Psoas muscle (tissue), 8 donors: Measurements from ENCODE around the gene PLCG2. TPM values are rescaled to one million over a fixed set of nuclear protein-coding genes. Genes with fewer than 3 reads are reported as not detected.

Experiments used
- ATAC-seq, 4 donors: fragments of 200-7000 bp; cut with Tn5 transposase; one replicate each; pipeline ENCODE4 v1.9.1; 2020; ENCODE audit warnings: moderate library complexity in 3 of 4, mild to moderate bottlenecking in 2 of 4
- DNase-seq, 2 donors: peaks; one replicate each; pipeline ENCODE4 v3.0.0-alpha.2; 2020
- H3K27ac ChIP-seq: fragments of 200-600 bp; one replicate; pipeline ENCODE4 v1.8.0; 2022
- H3K27me3 ChIP-seq, 3 donors: fragments of 200-600 bp in 1 of 3; one replicate each; pipeline versions ENCODE4 v1.6.1 to v1.8.0; 2013 to 2022; ENCODE audit warnings: low read length in 2 of 3, mild to moderate bottlenecking in 2 of 3, moderate library complexity in 1 of 3; ENCODE audit not compliant: insufficient read depth in 3 of 3
- H3K36me3 ChIP-seq, 2 donors: fragments of 200-600 bp in 1 of 2; one replicate each; pipeline versions ENCODE4 v1.6.1 to v1.8.0; 2013 to 2022; ENCODE audit warnings: low read depth in 1 of 2, mild to moderate bottlenecking in 1 of 2, moderate library complexity in 1 of 2; ENCODE audit not compliant: insufficient read depth in 1 of 2
- H3K4me1 ChIP-seq: fragments of 200-600 bp; one replicate; pipeline ENCODE4 v1.8.0; 2022
- H3K4me3 ChIP-seq: fragments of 200-600 bp; one replicate; pipeline ENCODE4 v1.8.0; 2022; ENCODE audit warnings: mild to moderate bottlenecking
- H3K9me3 ChIP-seq: fragments of 200-600 bp; one replicate; pipeline ENCODE4 v1.8.0; 2022
- WGBS, 3 donors: extraction: QIAGEN DNeasy Blood & Tissue Kit; methylation state at CpG; one replicate each; pipeline versions ENCODE4 v1.1.6 to v1.1.7; 2013; 5-methylcytosine and 5-hydroxymethylcytosine counted together
- intact Hi-C, 2 donors: fragments of 100-400 bp; cut with DNase I; formaldehyde crosslinking; loops; one replicate each; pipeline versions ENCODE4 v1.11.0 to v1.14.2; 2022
- polyA plus RNA-seq, 3 donors: library from polyadenylated mRNA; stranded (reverse); fragments of 200-250 nt; gene quantifications; one replicate each; pipeline ENCODE4 v1.2.3, GENCODE V29; 2013
- total RNA-seq, 4 donors: library from RNA; stranded (reverse); fragmentation: NEBNext Ultra II Directional in 2 of 4; extraction: Animal tissue kit (Norgen Biotek cat#: 25700) in 2 of 4; gene quantifications; one replicate each; pipeline versions ENCODE4 v1.2.1 to v1.2.4, GENCODE V29; 2021 to 2023
- TF ChIP-seq, protein P1 (sequence below): fragments of 200-600 bp; IDR thresholded peaks from one replicate; pipeline ENCODE4 v1.8.0; 2022; ENCODE audit warnings: antibody characterized with exemption
- donor health status: healthy with polysubstance abuse.
- donor health status: DM: no; HTN: no; CAD: no; lungs with moderate emphysema.
- donor health status: Bipolar disorder and iron deficiency.
- donor health status: healthy.
- donor health status: DM: yes; HTN: yes; CAD: no.
- donor health status: DM: no; HTN: no; CAD: no.
- donor health status: DM: no; HTN: no; CAD: no.
- donor health status: DM: yes; HTN: yes; CAD: no.

The PLCG2 gene
- total and polyA plus RNA-seq, 7 donors = 0.96 to 4.8 (median 2.5) TPM

DNA sequence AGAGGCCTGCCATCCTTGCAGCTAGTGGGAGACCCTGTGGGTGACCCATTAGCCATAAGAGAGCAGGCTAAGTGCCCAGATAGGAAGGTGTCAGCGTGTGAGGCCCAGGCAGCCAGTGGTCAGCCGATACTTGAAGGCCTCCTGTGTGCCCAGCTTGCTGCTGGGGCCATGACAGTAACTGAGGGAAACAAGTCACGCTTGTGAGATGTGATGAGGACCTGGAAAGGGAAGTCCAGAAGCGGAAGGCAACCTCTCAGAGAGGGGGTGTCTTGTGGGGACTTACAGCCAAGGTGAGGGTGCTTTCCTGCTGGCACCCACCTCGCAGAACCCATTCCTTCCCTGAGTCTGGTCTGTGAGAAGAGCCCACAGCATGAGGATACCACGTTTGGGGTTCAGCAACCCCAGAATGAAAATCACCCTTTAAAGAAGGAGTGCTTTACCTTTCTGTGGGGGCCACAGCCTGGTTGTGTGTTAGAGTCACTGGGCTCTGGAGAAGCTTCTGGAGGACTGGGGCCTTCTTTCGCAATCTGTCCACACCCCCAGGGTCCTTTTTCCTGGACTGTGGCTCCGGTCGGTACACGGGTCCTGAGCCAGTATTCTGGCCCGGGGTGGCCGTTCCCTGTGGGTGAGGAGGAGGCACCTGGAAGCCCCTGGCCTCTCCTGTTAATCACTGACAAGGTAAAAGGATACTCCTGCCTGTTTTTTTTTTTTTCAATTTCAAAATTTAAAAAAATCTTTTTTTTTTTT is 53.9 kb downstream of the PLCG2 start:
- no peaks in the 10 kb centered on the region for H3K27me3 ChIP-seq
- no peak for DNase-seq
- no peaks in the 10 kb centered on the region for H3K36me3 ChIP-seq
- TF ChIP-seq, protein P1, sequence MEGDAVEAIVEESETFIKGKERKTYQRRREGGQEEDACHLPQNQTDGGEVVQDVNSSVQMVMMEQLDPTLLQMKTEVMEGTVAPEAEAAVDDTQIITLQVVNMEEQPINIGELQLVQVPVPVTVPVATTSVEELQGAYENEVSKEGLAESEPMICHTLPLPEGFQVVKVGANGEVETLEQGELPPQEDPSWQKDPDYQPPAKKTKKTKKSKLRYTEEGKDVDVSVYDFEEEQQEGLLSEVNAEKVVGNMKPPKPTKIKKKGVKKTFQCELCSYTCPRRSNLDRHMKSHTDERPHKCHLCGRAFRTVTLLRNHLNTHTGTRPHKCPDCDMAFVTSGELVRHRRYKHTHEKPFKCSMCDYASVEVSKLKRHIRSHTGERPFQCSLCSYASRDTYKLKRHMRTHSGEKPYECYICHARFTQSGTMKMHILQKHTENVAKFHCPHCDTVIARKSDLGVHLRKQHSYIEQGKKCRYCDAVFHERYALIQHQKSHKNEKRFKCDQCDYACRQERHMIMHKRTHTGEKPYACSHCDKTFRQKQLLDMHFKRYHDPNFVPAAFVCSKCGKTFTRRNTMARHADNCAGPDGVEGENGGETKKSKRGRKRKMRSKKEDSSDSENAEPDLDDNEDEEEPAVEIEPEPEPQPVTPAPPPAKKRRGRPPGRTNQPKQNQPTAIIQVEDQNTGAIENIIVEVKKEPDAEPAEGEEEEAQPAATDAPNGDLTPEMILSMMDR = no peak
- no peak for ATAC-seq
- H3K4me3 ChIP-seq = no peak overlapping the region
- no peak overlapping the region for H3K27ac ChIP-seq
- H3K9me3 ChIP-seq = no peaks in the 10 kb centered on the region
- H3K4me1 ChIP-seq = no peaks in the 10 kb centered on the region
- 67 to 85% (median 83%) methylated on average over 12 of the region's 12 CpGs for WGBS, 3 donors
- intact Hi-C loops = no loop called here

- no peaks in the 10 kb centered on the region for H3K9me3 ChIP-seq
- DNase-seq (no peak), ATAC-seq (no peak)
- intact Hi-C loops = no loop called here
- no peaks in the 10 kb centered on the region for H3K36me3 ChIP-seq
- WGBS, 3 donors = 75 to 78% (median 75%) methylated on average over 10 of the region's 10 CpGs
- no peaks in the 10 kb centered on the region for H3K4me1 ChIP-seq
- no peaks in the 10 kb centered on the region for H3K27me3 ChIP-seq
- TF ChIP-seq, protein P1 = no peak
- H3K27ac ChIP-seq = no peak overlapping the region
- H3K4me3 ChIP-seq = no peak overlapping the region
Measured at GRCh38 chr16:81833751-81834150, 54.7 kb downstream of the PLCG2 start.

- DNase-seq (no peak), ATAC-seq (no peak)
- H3K27ac ChIP-seq = no peak overlapping the region
- TF ChIP-seq, protein P1 = no peak
- intact Hi-C loops = no loop called here
- H3K4me3 ChIP-seq = no peak overlapping the region
- H3K4me1 ChIP-seq = no peaks in the 10 kb centered on the region
- no peaks in the 10 kb centered on the region for H3K36me3 ChIP-seq
- H3K9me3 ChIP-seq = no peaks in the 10 kb centered on the region
- WGBS, 3 donors = 87 to 92% (median 90%) methylated on average over 2 of the region's 2 CpGs
- H3K27me3 ChIP-seq = no peaks in the 10 kb centered on the region
Measured at GRCh38 chr16:81834868-81835267, 55.8 kb downstream of the PLCG2 start.

DNA sequence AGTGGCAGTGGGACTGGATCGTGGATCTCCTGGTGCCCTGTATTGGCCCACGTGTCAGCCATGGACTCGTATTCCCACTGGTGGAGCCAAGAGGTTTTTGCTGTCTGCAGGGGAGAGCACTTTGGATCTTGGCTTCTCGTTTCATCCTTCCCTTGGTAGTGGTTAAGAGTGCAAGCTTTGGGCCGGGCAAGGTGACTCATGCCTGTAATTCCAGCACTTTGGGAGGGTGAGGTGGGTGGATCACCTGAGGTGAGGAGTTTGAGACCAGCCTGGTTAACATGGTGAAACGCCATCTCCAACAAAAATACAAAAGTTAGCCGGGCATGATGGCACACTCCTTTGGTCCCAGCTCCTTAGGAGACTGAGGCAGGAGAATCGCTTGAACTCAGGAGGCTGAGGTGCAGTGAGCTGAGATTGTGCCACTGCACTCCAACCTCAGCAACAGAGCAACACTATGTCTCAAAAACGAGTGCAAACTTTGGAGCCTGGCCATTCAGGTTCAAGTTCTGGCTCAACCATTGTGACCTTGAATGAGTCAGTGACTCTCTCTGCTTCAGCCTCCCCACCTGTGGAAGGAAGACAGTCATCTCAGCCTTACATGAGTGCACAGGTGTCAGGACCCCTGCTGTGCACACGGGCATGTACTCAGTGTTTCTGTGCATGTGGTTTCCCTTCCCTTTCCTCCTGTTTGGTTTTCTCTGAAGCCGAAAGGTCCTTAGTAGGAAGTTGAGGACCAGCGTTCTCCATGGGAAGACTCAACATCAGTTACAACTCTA is 57.4 kb downstream of the PLCG2 start:
- no peaks in the 10 kb centered on the region for H3K27me3 ChIP-seq
- WGBS, 3 donors = 68 to 76% (median 75%) methylated on average over 12 of the region's 12 CpGs
- no peak overlapping the region for H3K27ac ChIP-seq
- no peak overlapping the region for H3K4me3 ChIP-seq
- H3K9me3 ChIP-seq = no peaks in the 10 kb centered on the region
- intact Hi-C loops = no loop called here
- H3K36me3 ChIP-seq = no peaks in the 10 kb centered on the region
- H3K4me1 ChIP-seq = no peaks in the 10 kb centered on the region
- ATAC-seq = no peak
- DNase-seq = no peak
- TF ChIP-seq, protein P1 = no peak
